Neural cell (in vitro differentiated cells): ENCODE measurements around the gene MRTFB. TPM values are rescaled to one million over a fixed set of nuclear protein-coding genes. Genes with fewer than 3 reads are reported as not detected.

Source experiments
- H2AFZ ChIP-seq: fragments of 200-600, 300-800 bp; sonication (generic), shearing (Covaris generic); 2 replicates; pipeline ENCODE4 v1.6.0; 2014; ENCODE audit warnings: low read depth, mild to moderate bottlenecking, antibody characterized with exemption, low read length, moderate library complexity
- H3F3A ChIP-seq: fragments of 200-600 bp; shearing (Covaris generic); 2 replicates; pipeline ENCODE4 v1.6.1; 2016; ENCODE audit warnings: mild to moderate bottlenecking, moderate library complexity, mixed read lengths, antibody characterized with exemption, low read length; ENCODE audit not compliant: insufficient read depth, poor library complexity, severe bottlenecking
- H3K27ac ChIP-seq: fragments of 200-600, 300-800 bp; sonication (generic), shearing (Covaris generic); 2 replicates; pipeline ENCODE4 v1.5.1; 2014; ENCODE audit warnings: mild to moderate bottlenecking, low read length, moderate library complexity
- H3K27me3 ChIP-seq: fragments of 300-800, 200-600 bp; sonication (generic), shearing (Covaris generic); 2 replicates; pipeline ENCODE4 v1.6.0; 2014; ENCODE audit warnings: mild to moderate bottlenecking, low read depth, low read length, moderate library complexity; ENCODE audit not compliant: insufficient read depth
- H3K36me3 ChIP-seq: fragments of 300-800, 200-600 bp; sonication (generic), shearing (Covaris generic); 2 replicates; pipeline ENCODE4 v1.5.1; 2014; ENCODE audit warnings: mild to moderate bottlenecking, antibody characterized with exemption, low read length, moderate library complexity; ENCODE audit not compliant: insufficient read depth
- H3K4me2 ChIP-seq: fragments of 300-800, 200-600 bp; sonication (generic), shearing (Covaris generic); 2 replicates; pipeline ENCODE4 v1.6.0; 2014; ENCODE audit warnings: mild to moderate bottlenecking, low read length
- H3K4me3 ChIP-seq: fragments of 300-800, 200-600 bp; sonication (generic), shearing (Covaris generic); 2 replicates; pipeline ENCODE4 v1.5.1; 2014; ENCODE audit warnings: mild to moderate bottlenecking, low read length, moderate library complexity
- H3K79me2 ChIP-seq: fragments of 200-600 bp; shearing (Covaris generic); replicated peaks from 2 replicates; pipeline ENCODE4 v1.6.0; 2014; ENCODE audit warnings: mild to moderate bottlenecking, low read length, moderate library complexity; ENCODE audit not compliant: insufficient read depth
- H3K9ac ChIP-seq: fragments of 300-800, 200-600 bp; sonication (generic), shearing (Covaris generic); 2 replicates; pipeline ENCODE4 v1.6.1; 2016; ENCODE audit warnings: mild to moderate bottlenecking, low read length, mixed read lengths
- H3K9me2 ChIP-seq: fragments of 200-600 bp; shearing (Covaris generic); 2 replicates; pipeline ENCODE4 v1.6.1; 2016; ENCODE audit warnings: mild to moderate bottlenecking, low read length, mixed read lengths; ENCODE audit not compliant: insufficient read depth
- H3K9me3 ChIP-seq: fragments of 200-600, 300-800 bp; sonication (generic), shearing (Covaris generic); 2 replicates; pipeline ENCODE4 v1.6.1; 2016; ENCODE audit warnings: mild to moderate bottlenecking, mixed run types, low read length, moderate library complexity, mixed read lengths
- H4K20me1 ChIP-seq: fragments of 200-600 bp; shearing (Covaris generic); 2 replicates; pipeline ENCODE4 v1.6.1; 2016; ENCODE audit warnings: mild to moderate bottlenecking, mixed run types; ENCODE audit not compliant: insufficient read depth
- CTCF ChIP-seq: fragments of 450-650 bp; IDR thresholded peaks from 2 replicates; pipeline ENCODE4 v1.5.1; 2014; ENCODE audit warnings: antibody characterized with exemption, mild to moderate bottlenecking, moderate library complexity; ENCODE audit not compliant: poor library complexity, severe bottlenecking
- EP300 ChIP-seq: fragments of 450-650 bp; conservative IDR thresholded peaks from 2 replicates; pipeline ENCODE4 v1.6.1; 2014; ENCODE audit warnings: antibody characterized with exemption, mild to moderate bottlenecking, moderate library complexity; ENCODE audit not compliant: poor library complexity, severe bottlenecking
- EZH2 ChIP-seq: fragments of 200-600, 300-800 bp; shearing (Covaris generic), sonication (generic); IDR thresholded peaks from 2 replicates; pipeline ENCODE4 v1.6.1; 2014; ENCODE audit warnings: antibody characterized with exemption, low read length, borderline replicate concordance, mild to moderate bottlenecking; ENCODE audit not compliant: insufficient read depth, poor library complexity, severe bottlenecking
- MXI1 ChIP-seq: fragments of 450-650 bp; conservative IDR thresholded peaks from 2 replicates; pipeline ENCODE4 v1.6.1; 2014; ENCODE audit warnings: antibody characterized with exemption, mild to moderate bottlenecking; ENCODE audit not compliant: poor library complexity, severe bottlenecking
- POLR2AphosphoS5 ChIP-seq: IDR thresholded peaks from 2 replicates; pipeline ENCODE4 v1.6.1; 2012
- RAD21 ChIP-seq: fragments of 450-650 bp; conservative IDR thresholded peaks from 2 replicates; pipeline ENCODE4 v1.6.1; 2014; ENCODE audit warnings: antibody characterized with exemption, mild to moderate bottlenecking, moderate library complexity
- REST ChIP-seq: IDR thresholded peaks from 2 replicates; pipeline ENCODE4 v1.6.1; 2012; ENCODE audit warnings: borderline replicate concordance
- SMC3 ChIP-seq: fragments of 450-650 bp; conservative IDR thresholded peaks from 2 replicates; pipeline ENCODE4 v1.6.1; 2014; ENCODE audit warnings: antibody characterized with exemption, mild to moderate bottlenecking, moderate library complexity; ENCODE audit not compliant: poor library complexity
- TAF1 ChIP-seq: IDR thresholded peaks from 2 replicates; pipeline ENCODE4 v1.6.1; 2012; ENCODE audit warnings: low read depth
- polyA plus RNA-seq: library from polyadenylated mRNA; depleted of rRNA; stranded (reverse); fragments of >200 nt; gene quantifications from 2 replicates; pipeline ENCODE4 v1.2.3, GENCODE V29; 2014

MRTFB gene
- polyA plus RNA-seq, 1 donor from 2014 or later = 18.6 TPM

- H3K79me2 ChIP-seq = no peaks in the 10 kb centered on the region
- H3K9me3 ChIP-seq = no peaks in the 10 kb centered on the region
- no peak overlapping the region for H3K27ac ChIP-seq
- H3K4me2 ChIP-seq = no peak overlapping the region
- H3K27me3 ChIP-seq = no peaks in the 10 kb centered on the region
- no peak for TF ChIP-seq REST
- H3K9ac ChIP-seq = no peak overlapping the region
- H3K9me2 ChIP-seq = no peaks in the 10 kb centered on the region
- H2AFZ ChIP-seq = no peak overlapping the region
- no peaks in the 10 kb centered on the region for H3F3A ChIP-seq
- H3K36me3 ChIP-seq = no peaks in the 10 kb centered on the region
- no peaks in the 10 kb centered on the region for H4K20me1 ChIP-seq
- no peak overlapping the region for H3K4me3 ChIP-seq
Observed at GRCh38 chr16:14035092-14035491, 36.0 kb upstream of the MRTFB start.

GRCh38 chr16:14036889-14037288 is 34.2 kb upstream of the MRTFB start:
- Histone ChIP-seq H3F3A (no peaks in the 10 kb centered on the region), H3K4me3 (no peak overlapping the region), H3K79me2 (no peaks in the 10 kb centered on the region), H3K9me2 (no peaks in the 10 kb centered on the region), H3K4me2 (no peak overlapping the region), H2AFZ (no peak overlapping the region), H3K27me3 (no peaks in the 10 kb centered on the region), H3K9ac (no peak overlapping the region), H3K36me3 (no peaks in the 10 kb centered on the region), H3K27ac (no peak overlapping the region), H3K9me3 (no peaks in the 10 kb centered on the region), H4K20me1 (no peaks in the 10 kb centered on the region)
- no peak for TF ChIP-seq SMC3

GRCh38 chr16:14037960-14038359 is 33.2 kb upstream of the MRTFB start:
- H3K27ac ChIP-seq = no peak overlapping the region
- H3K9me3 ChIP-seq = no peaks in the 10 kb centered on the region
- no peak overlapping the region for H3K4me3 ChIP-seq
- no peak for TF ChIP-seq POLR2AphosphoS5
- TF ChIP-seq EP300 = no peak
- H4K20me1 ChIP-seq = no peaks in the 10 kb centered on the region
- H3K9ac ChIP-seq = no peak overlapping the region
- no peaks in the 10 kb centered on the region for H3K9me2 ChIP-seq
- H3F3A ChIP-seq = no peaks in the 10 kb centered on the region
- H2AFZ ChIP-seq = no peak overlapping the region
- no peaks in the 10 kb centered on the region for H3K36me3 ChIP-seq
- H3K27me3 ChIP-seq = no peaks in the 10 kb centered on the region
- no peak overlapping the region for H3K4me2 ChIP-seq
- no peaks in the 10 kb centered on the region for H3K79me2 ChIP-seq

- Histone ChIP-seq H3K9ac (no peak overlapping the region), H3F3A (no peaks in the 10 kb centered on the region), H3K4me2 (no peak overlapping the region), H4K20me1 (no peaks in the 10 kb centered on the region), H3K9me2 (no peaks in the 10 kb centered on the region), H3K4me3 (no peak overlapping the region), H3K27ac (no peak overlapping the region), H3K9me3 (no peaks in the 10 kb centered on the region), H3K36me3 (no peaks in the 10 kb centered on the region), H3K79me2 (no peaks in the 10 kb centered on the region), H2AFZ (no peak overlapping the region), H3K27me3 (no peaks in the 10 kb centered on the region)
- no peak for TF ChIP-seq TAF1
- no peak for TF ChIP-seq RAD21
- no peak for TF ChIP-seq EP300
- no peak for TF ChIP-seq POLR2AphosphoS5
- no peak for TF ChIP-seq EZH2
- TF ChIP-seq REST = no peak
- no peak for TF ChIP-seq SMC3
- no peak for TF ChIP-seq MXI1
- no peak for TF ChIP-seq CTCF
Observed at GRCh38 chr16:14041164-14041563, 30.0 kb upstream of the MRTFB start.
